Psoas muscle (tissue), 8 donors: ENCODE results near the gene TRIM37. TPM values are rescaled to one million over a fixed set of nuclear protein-coding genes. Genes with fewer than 3 reads are reported as not detected.
A peak's percentile ranks its signal among the peaks of the same experiment; 100 is the strongest.

ENCODE experiments used
- ATAC-seq, 4 donors: fragments of 200-7000 bp; cut with Tn5 transposase; one replicate each; pipeline ENCODE4 v1.9.1; 2020; ENCODE audit warnings: moderate library complexity in 3 of 4, mild to moderate bottlenecking in 2 of 4
- DNase-seq, 2 donors: peaks; one replicate each; pipeline ENCODE4 v3.0.0-alpha.2; 2020
- H3K27ac ChIP-seq: fragments of 200-600 bp; one replicate; pipeline ENCODE4 v1.8.0; 2022
- H3K27me3 ChIP-seq, 3 donors: fragments of 200-600 bp in 1 of 3; one replicate each; pipeline versions ENCODE4 v1.6.1 to v1.8.0; 2013 to 2022; ENCODE audit warnings: low read length in 2 of 3, mild to moderate bottlenecking in 2 of 3, moderate library complexity in 1 of 3; ENCODE audit not compliant: insufficient read depth in 3 of 3
- H3K36me3 ChIP-seq, 2 donors: fragments of 200-600 bp in 1 of 2; one replicate each; pipeline versions ENCODE4 v1.6.1 to v1.8.0; 2013 to 2022; ENCODE audit warnings: low read depth in 1 of 2, mild to moderate bottlenecking in 1 of 2, moderate library complexity in 1 of 2; ENCODE audit not compliant: insufficient read depth in 1 of 2
- H3K4me1 ChIP-seq: fragments of 200-600 bp; one replicate; pipeline ENCODE4 v1.8.0; 2022
- H3K4me3 ChIP-seq: fragments of 200-600 bp; one replicate; pipeline ENCODE4 v1.8.0; 2022; ENCODE audit warnings: mild to moderate bottlenecking
- H3K9me3 ChIP-seq: fragments of 200-600 bp; one replicate; pipeline ENCODE4 v1.8.0; 2022
- CTCF ChIP-seq: fragments of 200-600 bp; IDR thresholded peaks from one replicate; pipeline ENCODE4 v1.8.0; 2022; ENCODE audit warnings: antibody characterized with exemption
- WGBS, 3 donors: extraction: QIAGEN DNeasy Blood & Tissue Kit; methylation state at CpG; one replicate each; pipeline versions ENCODE4 v1.1.6 to v1.1.7; 2013; 5-methylcytosine and 5-hydroxymethylcytosine counted together
- intact Hi-C, 2 donors: fragments of 100-400 bp; cut with DNase I; formaldehyde crosslinking; loops; one replicate each; pipeline versions ENCODE4 v1.11.0 to v1.14.2; 2022
- polyA plus RNA-seq, 3 donors: library from polyadenylated mRNA; stranded (reverse); fragments of 200-250 nt; gene quantifications; one replicate each; pipeline ENCODE4 v1.2.3, GENCODE V29; 2013
- total RNA-seq, 4 donors: library from RNA; stranded (reverse); fragmentation: NEBNext Ultra II Directional in 2 of 4; extraction: Animal tissue kit (Norgen Biotek cat#: 25700) in 2 of 4; gene quantifications; one replicate each; pipeline versions ENCODE4 v1.2.1 to v1.2.4, GENCODE V29; 2021 to 2023
- donor health status: healthy with polysubstance abuse.
- donor health status: DM: no; HTN: no; CAD: no; lungs with moderate emphysema.
- donor health status: Bipolar disorder and iron deficiency.
- donor health status: healthy.
- donor health status: DM: yes; HTN: yes; CAD: no.
- donor health status: DM: no; HTN: no; CAD: no.
- donor health status: DM: no; HTN: no; CAD: no.
- donor health status: DM: yes; HTN: yes; CAD: no.

The TRIM37 gene
- total and polyA plus RNA-seq, 7 donors: 6.8 to 17.6 (median 14.2) TPM

GRCh38 chr17:59084154-59084553 lies 22.5 kb downstream of the TRIM37 start:
- ATAC-seq (no peak), DNase-seq (no peak)
- Histone ChIP-seq H3K4me1 (no peaks in the 10 kb centered on the region), H3K27me3 (no peaks in the 10 kb centered on the region), H3K27ac (no peak overlapping the region), H3K4me3 (no peak overlapping the region), H3K9me3 (no peaks in the 10 kb centered on the region), H3K36me3 (peaks cover 0 to 47% of the 10 kb centered on the region in 2 donors)
- intact Hi-C loops: no loop called here
- WGBS, 3 donors: 96 to 97% (median 96%) methylated on average over 4 of the region's 4 CpGs
- TF ChIP-seq CTCF: no peak

- DNase-seq: no peak
- ATAC-seq: no peak
- intact Hi-C loops: no loop called here
Measured at GRCh38 chr17:59074494-59074893, 32.2 kb downstream of the TRIM37 start.

GRCh38 chr17:59073972-59074371 lies 32.7 kb downstream of the TRIM37 start:
- WGBS, 3 donors: 97 to 100% (median 100%) methylated on average over 1 of the region's 1 CpG
- ATAC-seq: no peak
- intact Hi-C loops: no loop called here

More at GRCh38 chr17:59074494-59074893, 32.2 kb downstream of the TRIM37 start:
- TF ChIP-seq CTCF: no peak
- Histone ChIP-seq H3K27ac (no peak overlapping the region), H3K27me3 (no peaks in the 10 kb centered on the region), H3K9me3 (no peaks in the 10 kb centered on the region), H3K4me3 (no peak overlapping the region), H3K36me3 (peaks cover 2 to 96% of the 10 kb centered on the region in 2 donors), H3K4me1 (no peaks in the 10 kb centered on the region)

GRCh38 chr17:59069856-59070255 lies 36.8 kb downstream of the TRIM37 start:
- H3K4me1 ChIP-seq: no peaks in the 10 kb centered on the region
- TF ChIP-seq CTCF: no peak
- no peak overlapping the region for H3K27ac ChIP-seq
- H3K4me3 ChIP-seq: no peak overlapping the region
- no peaks in the 10 kb centered on the region for H3K27me3 ChIP-seq
- peaks cover 2 to 84% of the 10 kb centered on the region in 2 donors for H3K36me3 ChIP-seq
- no peaks in the 10 kb centered on the region for H3K9me3 ChIP-seq
- intact Hi-C loops: no loop called here
- no peak for ATAC-seq
- WGBS, 3 donors: 97 to 100% (median 97%) methylated on average over 1 of the region's 1 CpG
- no peak for DNase-seq

More at GRCh38 chr17:59073972-59074371, 32.7 kb downstream of the TRIM37 start:
- H3K4me1 ChIP-seq: no peaks in the 10 kb centered on the region
- no peak overlapping the region for H3K4me3 ChIP-seq
- peaks cover 2 to 96% of the 10 kb centered on the region in 2 donors for H3K36me3 ChIP-seq
- DNase-seq: no peak
- no peaks in the 10 kb centered on the region for H3K9me3 ChIP-seq
- TF ChIP-seq CTCF: no peak
- H3K27ac ChIP-seq: no peak overlapping the region
- H3K27me3 ChIP-seq: no peaks in the 10 kb centered on the region

GRCh38 chr17:59067756-59068155 lies 38.9 kb downstream of the TRIM37 start:
- peaks cover 2 to 82% of the 10 kb centered on the region in 2 donors for H3K36me3 ChIP-seq
- WGBS, 3 donors: 96 to 99% (median 97%) methylated on average over 6 of the region's 6 CpGs

More at GRCh38 chr17:59067756-59068155, 38.9 kb downstream of the TRIM37 start:
- intact Hi-C loops: no loop called here
- H3K9me3 ChIP-seq: no peaks in the 10 kb centered on the region
- H3K4me3 ChIP-seq: no peak overlapping the region
- DNase-seq (peak in 1 of 2 donors; percentile 36), ATAC-seq (no peak)
- TF ChIP-seq CTCF: no peak
- no peaks in the 10 kb centered on the region for H3K4me1 ChIP-seq
- H3K27me3 ChIP-seq: no peaks in the 10 kb centered on the region
- no peak overlapping the region for H3K27ac ChIP-seq
